GM19438 (cell line): ENCODE results near the gene PAM.
A peak's percentile ranks its signal among the peaks of the same experiment; 100 is the strongest.
"Not testable (repeated sequence)": the region's sequence is repeated elsewhere in the genome, so short reads cannot be mapped to it uniquely, and the experiment has no call there.

ENCODE experiments used
- ATAC-seq: cut with Tn5 transposase; IDR thresholded peaks from one replicate; pipeline ENCODE4 v1.9.1; 2021; ENCODE audit warnings: low read depth; ENCODE audit not compliant: unreplicated experiment

The PAM gene

GRCh38 chr5:103021314-103021713 is 266.2 kb downstream of the PAM start:
- ATAC-seq, result peak; percentile 96

- no peak for ATAC-seq
Observed at GRCh38 chr5:103027267-103027666, 272.2 kb downstream of the PAM start.

- no peak for ATAC-seq
Observed at GRCh38 chr5:103031607-103032006, 276.5 kb downstream of the PAM start.

GRCh38 chr5:103033696-103034095 is 278.6 kb downstream of the PAM start:
- ATAC-seq, result no peak

DNA sequence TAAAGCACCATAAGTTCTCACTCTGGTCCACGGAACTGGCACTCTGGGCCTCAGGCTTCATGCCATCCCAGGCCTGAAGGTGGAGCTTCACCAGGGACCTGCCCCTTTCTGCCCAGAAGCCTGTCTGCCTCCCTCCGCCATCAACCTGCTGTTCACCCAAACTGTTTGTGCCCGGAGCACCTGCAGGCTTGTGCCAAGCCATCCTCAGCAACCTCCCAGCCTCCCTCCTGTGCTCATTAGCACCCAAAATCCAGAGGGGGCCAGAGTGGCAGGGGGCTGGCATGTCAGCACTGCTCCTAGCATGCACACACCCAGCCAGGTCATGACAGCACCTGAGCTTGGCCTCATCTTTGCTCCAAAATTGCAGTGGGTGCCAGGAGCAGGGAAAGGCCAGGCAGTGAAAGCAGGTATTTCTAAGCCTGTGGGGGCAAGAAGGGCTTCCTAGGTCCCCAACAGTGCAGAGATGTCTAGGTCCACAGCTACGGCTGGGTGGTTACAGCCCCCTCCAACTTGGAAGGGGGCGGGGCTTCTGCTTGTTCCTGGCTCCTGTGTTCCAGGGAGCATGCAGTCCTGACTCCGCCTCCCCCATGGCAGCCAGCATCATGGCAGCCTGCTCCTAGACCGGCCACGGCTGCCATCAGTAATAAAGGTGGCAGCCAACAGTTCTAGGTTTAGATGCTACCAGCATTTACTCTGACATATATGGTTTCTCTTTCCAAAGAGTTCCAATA is 279.7 kb downstream of the PAM start:
- ATAC-seq, result no peak

DNA sequence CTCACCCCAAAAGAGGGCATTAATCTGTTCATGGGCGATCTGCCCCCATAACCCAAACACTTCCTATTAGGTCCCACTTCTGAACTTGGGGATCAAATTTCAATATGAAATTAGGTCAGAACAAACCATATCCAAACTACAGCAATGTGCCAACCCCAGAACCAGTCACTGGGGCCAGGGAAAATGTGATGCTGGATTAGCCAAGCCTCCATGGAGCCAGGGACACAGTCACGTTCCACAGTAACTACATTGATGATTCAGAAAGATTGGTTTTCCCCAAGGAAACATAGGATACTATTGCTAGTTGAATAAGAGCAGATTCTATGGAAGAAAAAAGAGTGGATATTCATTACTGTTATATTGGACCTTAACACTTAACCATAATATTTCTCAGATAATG is 280.6 kb downstream of the PAM start:
- no peak for ATAC-seq

- no peak for ATAC-seq
Observed at GRCh38 chr5:103036601-103037000, 281.5 kb downstream of the PAM start.

DNA sequence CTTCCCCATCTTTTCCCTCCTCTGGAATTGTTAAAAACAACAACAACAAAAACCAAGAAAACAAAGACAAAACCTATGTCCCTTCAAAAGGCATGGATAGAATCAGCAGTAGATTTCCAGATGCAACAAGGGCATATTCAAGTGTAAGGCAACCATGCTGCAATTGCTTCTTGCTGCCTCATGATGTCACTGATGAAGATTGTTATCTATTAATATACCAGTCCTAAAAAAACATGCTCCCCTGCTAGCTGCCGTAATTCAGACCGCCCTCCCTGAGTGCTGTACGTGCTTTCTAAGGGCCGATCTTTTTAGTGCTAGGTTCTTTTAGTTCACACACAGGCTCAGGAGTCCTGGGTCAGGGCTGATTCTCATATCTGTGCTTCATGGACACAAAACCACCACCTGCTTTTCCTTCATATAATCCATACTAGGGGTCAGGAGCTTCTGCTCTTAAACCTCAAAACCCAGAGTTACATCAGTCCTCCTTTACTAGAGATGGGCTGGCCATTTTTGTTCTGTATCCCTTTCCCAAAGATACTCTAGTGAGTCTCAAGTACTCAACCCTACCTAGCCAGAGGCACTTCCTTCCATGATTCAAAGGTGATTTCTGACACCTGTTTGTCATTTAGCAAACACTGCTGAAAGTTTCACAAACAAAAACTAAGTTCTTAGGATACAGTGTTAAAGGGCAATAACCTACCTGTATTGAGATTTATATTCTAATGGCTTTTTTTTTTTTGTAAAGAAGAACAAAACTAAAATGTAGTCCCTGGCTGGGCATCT is 282.8 kb downstream of the PAM start:
- ATAC-seq, result no peak

DNA sequence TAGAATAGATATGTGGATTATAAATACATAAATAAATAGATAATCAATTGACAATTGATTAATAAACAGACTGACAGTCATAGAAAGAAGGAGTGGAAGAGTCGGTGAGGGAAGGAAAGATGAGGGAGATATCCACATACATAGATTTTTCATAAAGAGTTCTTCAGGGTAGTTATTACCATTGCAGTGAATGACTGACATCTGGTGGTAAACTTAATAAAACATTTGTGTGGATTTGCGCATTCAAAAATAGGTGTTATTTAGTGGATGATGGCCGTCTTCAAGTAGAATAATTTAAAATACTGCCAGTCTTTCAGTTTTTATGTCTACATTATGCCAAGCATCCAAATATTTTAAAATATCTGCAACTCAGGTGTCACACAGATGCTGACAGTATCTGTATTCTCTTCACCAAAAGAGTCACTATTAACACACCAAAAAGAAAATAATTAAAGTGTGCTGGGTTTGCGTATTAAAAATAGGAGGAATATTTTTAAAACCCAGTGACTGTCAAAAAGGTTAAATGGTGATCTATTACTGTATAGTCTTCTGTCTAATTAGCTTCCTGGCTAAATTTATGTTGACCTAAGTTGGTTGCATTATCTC is 286.1 kb downstream of the PAM start:
- no peak for ATAC-seq

DNA sequence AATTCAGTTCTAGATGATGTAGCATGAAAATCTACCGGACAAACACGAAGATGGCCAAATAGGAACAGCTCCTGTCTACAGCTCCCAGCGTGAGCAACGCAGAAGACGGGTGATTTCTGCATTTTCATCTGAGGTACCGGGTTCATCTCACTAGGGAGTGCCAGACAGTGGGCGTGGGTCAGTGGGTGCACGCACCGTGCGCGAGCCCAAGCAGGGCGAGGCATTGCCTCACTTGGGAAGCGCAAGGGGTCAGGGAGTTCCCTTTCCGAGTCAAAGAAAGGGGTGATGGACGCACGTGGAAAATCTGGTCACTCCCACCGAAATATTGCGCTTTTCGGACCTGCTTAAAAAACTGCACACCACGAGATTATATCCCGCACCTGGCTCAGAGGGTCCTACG is 291.6 kb downstream of the PAM start:
- ATAC-seq, result not testable (repeated sequence)

DNA sequence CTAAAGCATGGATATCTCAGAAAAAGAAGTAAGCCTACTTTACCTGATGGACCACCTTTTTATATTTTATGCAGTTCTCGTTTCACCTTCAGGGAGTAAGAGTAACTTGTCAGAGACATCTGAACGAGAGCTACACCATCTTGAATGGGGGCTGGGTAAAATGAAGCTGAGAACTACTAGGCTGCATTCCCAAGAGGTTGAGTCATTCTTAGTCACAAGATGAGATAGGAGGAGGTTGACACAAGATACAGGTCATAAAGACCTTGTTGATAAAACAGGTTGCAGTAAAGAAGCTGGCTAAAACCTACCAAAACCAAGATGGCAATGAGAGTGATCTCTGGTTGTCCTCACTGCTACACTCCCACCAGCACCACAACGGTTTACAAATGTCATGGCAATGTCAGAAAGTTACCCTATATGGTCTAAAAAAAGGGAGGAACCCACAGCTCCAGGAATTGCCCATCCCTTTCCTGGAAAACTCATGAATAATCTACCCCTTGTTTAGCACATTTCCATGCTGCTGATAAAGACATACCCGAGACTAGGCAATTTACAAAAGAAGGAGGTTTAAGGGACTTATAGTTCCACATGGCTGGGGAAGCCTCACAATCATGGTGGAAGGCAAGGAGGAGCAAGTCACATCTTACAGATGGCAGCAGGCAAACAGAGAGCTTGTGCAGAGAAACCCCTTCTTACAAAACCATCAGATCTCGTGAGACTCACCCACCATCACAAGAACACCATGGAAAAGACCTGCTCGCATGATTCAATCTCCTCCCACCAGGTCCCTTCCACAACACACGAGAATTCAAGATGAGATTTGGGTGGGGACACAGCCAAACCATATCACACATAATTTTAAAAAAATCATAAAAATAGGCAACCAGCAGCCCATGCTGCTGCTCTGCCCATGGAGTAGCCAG is 302.4 kb downstream of the PAM start:
- ATAC-seq, result no peak

DNA sequence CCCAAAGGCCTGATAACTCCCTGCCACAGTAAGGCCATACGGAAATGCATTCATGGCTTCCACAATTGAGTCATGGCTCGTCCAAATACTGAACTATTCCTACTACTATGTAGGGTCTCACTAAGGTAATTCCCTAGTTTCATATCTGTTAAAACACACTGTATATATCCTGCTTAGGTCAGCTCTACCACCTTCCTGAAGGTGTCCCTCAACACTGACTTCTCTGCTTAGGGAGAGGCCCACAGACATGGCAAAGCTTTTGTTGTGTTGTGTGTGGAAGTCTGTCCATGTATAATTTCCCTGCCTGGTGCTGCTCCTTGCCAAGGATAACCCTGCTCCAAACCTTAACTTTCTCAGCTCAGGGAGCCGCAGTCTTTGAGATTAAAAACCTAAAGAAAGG is 304.4 kb downstream of the PAM start:
- ATAC-seq, result no peak

DNA sequence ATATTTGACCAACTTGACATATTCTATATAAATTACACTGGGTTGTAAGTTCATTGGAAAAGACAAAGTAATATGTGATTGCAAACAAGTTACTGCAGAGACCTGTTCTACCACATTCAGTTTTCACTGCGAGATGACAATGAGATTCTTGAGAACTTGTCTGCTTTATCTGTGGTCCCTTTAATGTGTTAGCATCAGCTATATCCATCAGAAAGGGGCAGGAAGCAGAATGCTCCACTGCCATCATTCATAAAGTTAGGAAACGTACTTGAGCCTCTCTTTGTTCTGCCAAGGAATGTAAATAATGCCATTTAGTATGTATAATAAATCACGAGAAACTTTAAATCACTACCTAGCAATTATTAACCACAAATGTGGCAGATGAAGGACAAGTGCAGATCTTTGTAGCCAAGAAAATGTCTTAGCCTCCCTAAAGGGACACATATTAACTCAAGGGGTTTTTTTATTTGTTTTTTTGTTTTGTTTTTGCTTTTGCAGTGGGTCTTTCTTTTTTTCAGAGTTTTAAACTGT is 305.4 kb downstream of the PAM start:
- ATAC-seq, result no peak

DNA sequence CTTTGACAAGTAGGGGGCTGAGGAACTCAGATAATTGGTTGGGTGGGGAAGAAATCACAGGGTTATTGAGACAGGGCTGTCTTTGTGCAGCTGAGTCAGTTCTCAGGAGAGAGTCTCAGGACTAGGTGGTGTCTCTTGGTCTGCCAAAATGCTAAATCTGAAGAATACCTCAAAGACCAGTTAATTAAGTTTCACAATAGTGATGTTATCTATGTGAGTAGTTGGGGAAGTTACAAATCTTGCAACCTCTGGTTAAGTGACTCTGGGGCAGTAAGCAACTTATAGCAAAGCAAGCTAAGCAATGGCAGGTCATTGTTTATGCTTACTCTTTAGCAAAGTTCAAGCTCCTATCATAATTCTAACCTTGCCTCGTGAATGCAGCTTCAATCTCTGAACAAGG is 311.2 kb downstream of the PAM start:
- no peak for ATAC-seq

DNA sequence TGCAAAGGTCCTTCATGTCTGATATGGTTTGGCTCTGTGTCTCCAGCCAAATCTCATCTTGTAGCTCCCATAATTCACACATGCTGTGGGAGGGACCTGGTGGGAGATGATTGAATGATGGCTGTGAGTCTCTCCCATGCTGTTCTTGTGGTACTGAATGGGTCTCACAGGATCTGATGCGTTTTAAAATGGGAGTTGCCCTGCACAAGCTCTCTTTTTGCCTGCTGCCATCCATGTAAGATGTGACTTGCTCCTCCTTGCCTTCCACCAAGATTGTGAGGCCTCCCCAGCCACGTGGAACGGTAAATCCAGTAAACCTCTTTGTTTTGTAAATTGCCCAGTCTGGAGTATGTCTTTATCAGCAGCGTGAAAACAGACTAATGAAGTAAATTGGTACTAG is 318.4 kb downstream of the PAM start:
- ATAC-seq, result not testable (repeated sequence)

GRCh38 chr5:103075442-103075841 is 320.3 kb downstream of the PAM start:
- ATAC-seq, result no peak
